Neural crest cell (in vitro differentiated cells): ENCODE measurements around the gene TMEM129. TPM values are rescaled to one million over a fixed set of nuclear protein-coding genes. Genes with fewer than 3 reads are reported as not detected.

Experiments
- DNase-seq: peaks from one replicate; pipeline ENCODE4 v3.0.0; 2021; ENCODE audit warnings: low read depth, mixed read lengths, low spot score
- H3K27ac Mint-ChIP-seq: one replicate; pipeline ENCODE4 v1.8.0; 2021; ENCODE audit warnings: mild to moderate bottlenecking, mixed read lengths; ENCODE audit not compliant: unreplicated experiment
- H3K27me3 Mint-ChIP-seq: 2 replicates; pipeline ENCODE4 v1.8.0; 2021; ENCODE audit warnings: low read depth, mild to moderate bottlenecking, mixed read lengths
- H3K36me3 Mint-ChIP-seq: 2 replicates; pipeline ENCODE4 v1.8.0; 2021; ENCODE audit warnings: low read depth, mild to moderate bottlenecking, mixed read lengths
- H3K4me1 Mint-ChIP-seq: 2 replicates; pipeline ENCODE4 v1.8.0; 2021; ENCODE audit warnings: mixed read lengths
- H3K4me3 Mint-ChIP-seq: one replicate; pipeline ENCODE4 v1.8.0; 2021; ENCODE audit warnings: mild to moderate bottlenecking, mixed read lengths
- H3K9me3 Mint-ChIP-seq: 2 replicates; pipeline ENCODE4 v1.8.0; 2021; ENCODE audit warnings: mixed read lengths
- CTCF ChIP-seq: fragments of 200-600 bp; sonication (generic); conservative IDR thresholded peaks from 2 replicates; pipeline ENCODE4 v1.5.0; 2021; ENCODE audit warnings: antibody characterized with exemption, mild to moderate bottlenecking
- long read RNA-seq: library from polyadenylated mRNA; unstranded; transcript quantifications from one replicate; pipeline ENCODE4 v2.0.0, GENCODE V29; 2020
- total RNA-seq: library from RNA; stranded (reverse); gene quantifications from 2 replicates; pipeline ENCODE4 v1.2.1, GENCODE V29; 2021

Gene TMEM129
- 36.6 and 37.4 TPM in 2 replicates for total RNA-seq
- long read RNA-seq, partial matches to known transcripts = 0 of 1 reads
- long read RNA-seq, other reads (novel, unspliced or antisense) = 0 of 1 reads

GRCh38 chr4:1721003-1721665 is at the start of gene TMEM129, which contains the start of gene TACC3:
Gene TMEM129, minus strand, starts transcription at chr4:1721323. Its CDS starts 486 bp downstream, at chr4:1720837.
Gene TACC3, plus strand, starts transcription at chr4:1721521. Its CDS starts 1,901 bp downstream, at chr4:1723422.
- Mint-ChIP-seq H3K4me3 (peak within 1 kb of the TSS; percentile 98), H3K36me3 (peaks cover 6% of the 10 kb centered on the region), H3K27ac (peak within 1 kb of the TSS; percentile 97), H3K27me3 (no peaks in the 10 kb centered on the region), H3K4me1 (peaks cover 32% of the 10 kb centered on the region), H3K9me3 (no peaks in the 10 kb centered on the region)
- no peak for TF ChIP-seq CTCF
- DNase-seq = peak; percentile 74

- no peak for TF ChIP-seq CTCF
- Mint-ChIP-seq H3K27me3 (peaks cover 7% of the 10 kb centered on the region), H3K9me3 (no peaks in the 10 kb centered on the region), H3K4me1 (peaks cover 11% of the 10 kb centered on the region), H3K4me3 (no peak overlapping the region), H3K36me3 (no peaks in the 10 kb centered on the region), H3K27ac (no peak overlapping the region)
- no peak for DNase-seq
These were observed 49.7 kb upstream of the TMEM129 start for GRCh38 chr4:1770791-1771231.

- Mint-ChIP-seq H3K4me1 (peaks cover 7% of the 10 kb centered on the region), H3K27me3 (peaks cover 8% of the 10 kb centered on the region), H3K27ac (no peak overlapping the region), H3K9me3 (no peaks in the 10 kb centered on the region), H3K36me3 (no peaks in the 10 kb centered on the region), H3K4me3 (no peak overlapping the region)
- no peak for DNase-seq
- no peak for TF ChIP-seq CTCF
These were observed 49.1 kb upstream of the TMEM129 start for GRCh38 chr4:1770245-1770644.

GRCh38 chr4:1769692-1770091 is 48.6 kb upstream of the TMEM129 start:
- H3K36me3 Mint-ChIP-seq = no peaks in the 10 kb centered on the region

GRCh38 chr4:1768367-1769034 is 47.4 kb upstream of the TMEM129 start:
- no peak for DNase-seq
- Mint-ChIP-seq H3K4me3 (peak overlapping the region; percentile 49), H3K27ac (no peak overlapping the region), H3K27me3 (peaks cover 8% of the 10 kb centered on the region), H3K4me1 (peaks cover 7% of the 10 kb centered on the region), H3K36me3 (no peaks in the 10 kb centered on the region), H3K9me3 (no peaks in the 10 kb centered on the region)
- no peak for TF ChIP-seq CTCF

More at GRCh38 chr4:1769692-1770091, 48.6 kb upstream of the TMEM129 start:
- H3K9me3 Mint-ChIP-seq = no peaks in the 10 kb centered on the region
- H3K27ac Mint-ChIP-seq = no peak overlapping the region
- peaks cover 7% of the 10 kb centered on the region for H3K4me1 Mint-ChIP-seq
- peaks cover 8% of the 10 kb centered on the region for H3K27me3 Mint-ChIP-seq
- no peak for DNase-seq
- H3K4me3 Mint-ChIP-seq = no peak overlapping the region
- no peak for TF ChIP-seq CTCF
